Inflammatory macrophage treated with lipopolysaccharide for 1 hour (primary cell): Measurements from ENCODE around the gene HTRA2.
"Not testable (repeated sequence)": the region's sequence is repeated elsewhere in the genome, so short reads cannot be mapped to it uniquely, and the experiment has no call there.

Experiments
- DNase-seq, 2 donors: peaks; one replicate each; pipeline ENCODE4 v3.0.0-alpha.2; 2020 to 2022

The HTRA2 gene

DNA sequence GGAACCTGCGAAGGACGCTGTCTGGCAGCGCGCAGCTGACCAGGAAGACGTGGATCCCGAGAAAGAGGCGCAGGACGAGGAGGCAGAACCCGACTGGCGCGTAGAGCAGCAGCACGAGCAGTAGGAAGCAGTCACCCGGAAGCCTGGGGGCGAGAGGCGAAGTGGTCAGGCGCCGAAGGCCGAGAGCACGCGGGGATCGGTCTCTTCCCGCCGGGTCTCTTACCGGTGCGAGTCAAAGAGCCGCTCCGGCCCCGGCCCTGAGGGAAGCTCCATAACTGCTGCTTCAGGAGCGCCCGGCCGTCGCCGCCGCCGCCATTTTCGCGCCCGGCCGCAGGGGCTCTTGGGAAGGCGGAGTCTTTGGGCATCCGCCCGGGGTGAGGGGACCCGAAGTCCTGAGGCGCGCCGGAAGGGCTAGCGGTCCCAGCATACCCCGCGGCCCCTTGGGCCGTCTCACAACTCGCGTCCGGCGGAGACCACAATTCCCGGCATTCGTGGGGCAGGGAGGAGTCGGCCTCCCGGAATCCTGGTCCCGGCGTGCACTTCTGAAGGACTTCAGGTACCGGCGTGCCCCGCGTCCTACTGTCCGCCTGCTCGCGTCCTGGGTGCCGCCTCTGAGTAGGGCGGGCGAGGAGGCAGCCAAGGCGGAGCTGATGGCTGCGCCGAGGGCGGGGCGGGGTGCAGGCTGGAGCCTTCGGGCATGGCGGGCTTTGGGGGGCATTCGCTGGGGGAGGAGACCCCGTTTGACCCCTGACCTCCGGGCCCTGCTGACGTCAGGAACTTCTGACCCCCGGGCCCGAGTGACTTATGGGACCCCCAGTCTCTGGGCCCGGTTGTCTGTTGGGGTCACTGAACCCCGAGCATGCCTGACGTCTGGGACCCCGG, at the start of gene HTRA2, which contains the start of gene AUP1:
HTRA2 (plus strand) TSS at position 577 of the 882 bp plus-strand sequence; CDS start at position 651, 74 bp downstream.
AUP1 (minus strand) TSS at position 350 of the 882 bp plus-strand sequence; CDS start at position 273, 77 bp downstream.
- DNase-seq = peak; percentile 98 to 100

- peak; percentile 66 to 81 for DNase-seq
Measured at GRCh38 chr2:74481431-74481830, 48.3 kb upstream of the HTRA2 start.

DNA sequence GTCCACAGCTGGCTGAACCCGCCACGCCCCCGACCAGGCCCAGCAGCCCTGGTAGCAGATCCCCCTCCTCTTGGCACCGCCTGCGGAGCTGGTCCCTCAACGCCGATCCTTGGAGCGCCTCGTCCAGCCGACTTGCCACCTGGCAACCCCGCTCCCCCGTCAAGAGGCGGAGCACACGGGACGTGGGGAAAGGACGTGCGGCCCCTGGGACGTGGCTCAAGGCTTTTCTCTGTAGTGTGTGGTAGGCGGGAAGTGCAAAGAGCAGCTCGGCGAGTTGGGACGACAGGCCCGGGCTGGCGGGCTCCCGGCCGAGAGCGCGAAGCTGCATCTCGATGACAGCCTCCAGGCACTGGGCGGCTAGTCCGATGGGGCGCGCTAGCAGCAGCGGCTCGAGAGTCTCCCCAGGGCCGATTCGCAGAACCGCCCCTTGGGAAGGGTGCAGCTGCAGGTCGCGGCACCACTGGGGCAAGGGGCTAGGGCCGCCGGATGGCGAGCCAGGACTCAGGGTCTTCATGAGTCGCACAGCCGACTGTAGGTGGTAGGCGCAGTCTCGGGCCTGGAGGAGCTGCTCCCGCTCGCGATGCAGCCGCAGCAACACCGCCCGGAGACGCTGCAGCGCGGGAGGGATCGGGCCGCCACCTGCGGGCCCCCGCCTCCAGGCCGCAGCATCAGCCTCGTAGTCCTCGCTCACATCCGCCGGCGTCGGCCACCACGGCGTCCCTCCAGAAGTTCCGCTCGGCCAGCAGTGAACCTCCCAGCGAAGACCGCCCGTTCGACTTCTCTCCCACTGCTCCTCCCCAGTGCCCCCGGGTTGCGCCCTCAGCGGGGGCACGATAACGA, 47.6 kb upstream of the HTRA2 start:
- peak in 1 of 2 donors; percentile 36 for DNase-seq

GRCh38 chr2:74482801-74483674, 46.7 kb upstream of the HTRA2 start, which contains the start of the genes CCDC142 and TTC31:
CCDC142 (minus strand) TSS chr2:74482998; CDS start chr2:74482837, 161 bp downstream.
TTC31 (plus strand) TSS chr2:74483081; CDS start chr2:74483096, 15 bp downstream.
- DNase-seq = peak; percentile 95

GRCh38 chr2:74483675-74484164, 46.0 kb upstream of the HTRA2 start:
- DNase-seq = not testable (repeated sequence)

DNA sequence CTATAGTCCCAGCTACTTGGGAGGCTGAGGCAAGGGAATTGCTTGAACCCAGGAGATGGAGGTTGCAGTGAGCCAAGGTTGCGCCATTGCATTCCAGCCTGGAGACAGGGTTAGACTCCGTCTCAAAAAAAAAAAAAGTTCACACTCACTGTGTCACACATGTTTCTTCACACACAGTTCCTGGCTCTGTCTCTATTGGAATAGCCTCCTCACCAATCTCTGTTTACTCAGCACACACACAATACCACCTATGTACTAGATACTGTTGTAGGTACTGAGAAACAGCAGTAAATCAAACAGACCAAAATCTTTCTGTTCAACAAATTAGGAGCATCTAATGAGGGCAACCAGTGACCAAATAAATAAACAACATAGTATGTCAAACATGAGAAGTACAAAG, 43.6 kb upstream of the HTRA2 start:
- no peak for DNase-seq

GRCh38 chr2:74488643-74489481, 40.9 kb upstream of the HTRA2 start:
- no peak for DNase-seq

DNA sequence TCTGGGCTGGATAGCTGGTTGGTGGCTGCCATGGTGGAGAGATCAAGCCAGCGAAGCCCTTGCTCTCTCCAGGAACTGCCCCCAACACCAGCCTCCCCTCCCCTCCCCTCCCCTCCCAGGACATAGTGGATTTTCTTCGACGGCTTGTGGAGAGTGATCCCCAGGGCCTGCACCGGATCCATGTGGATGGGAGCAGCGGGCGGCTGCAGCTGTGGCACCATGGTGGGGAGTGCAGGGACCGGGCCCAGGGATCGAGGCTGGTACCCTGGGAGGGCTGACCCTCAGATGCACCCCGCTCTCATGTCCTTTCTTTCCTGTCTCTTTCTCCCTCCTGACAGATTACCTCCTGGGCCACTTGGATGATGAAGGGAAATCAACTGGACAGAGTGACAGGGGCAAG, 39.8 kb upstream of the HTRA2 start:
- DNase-seq = no peak

DNA sequence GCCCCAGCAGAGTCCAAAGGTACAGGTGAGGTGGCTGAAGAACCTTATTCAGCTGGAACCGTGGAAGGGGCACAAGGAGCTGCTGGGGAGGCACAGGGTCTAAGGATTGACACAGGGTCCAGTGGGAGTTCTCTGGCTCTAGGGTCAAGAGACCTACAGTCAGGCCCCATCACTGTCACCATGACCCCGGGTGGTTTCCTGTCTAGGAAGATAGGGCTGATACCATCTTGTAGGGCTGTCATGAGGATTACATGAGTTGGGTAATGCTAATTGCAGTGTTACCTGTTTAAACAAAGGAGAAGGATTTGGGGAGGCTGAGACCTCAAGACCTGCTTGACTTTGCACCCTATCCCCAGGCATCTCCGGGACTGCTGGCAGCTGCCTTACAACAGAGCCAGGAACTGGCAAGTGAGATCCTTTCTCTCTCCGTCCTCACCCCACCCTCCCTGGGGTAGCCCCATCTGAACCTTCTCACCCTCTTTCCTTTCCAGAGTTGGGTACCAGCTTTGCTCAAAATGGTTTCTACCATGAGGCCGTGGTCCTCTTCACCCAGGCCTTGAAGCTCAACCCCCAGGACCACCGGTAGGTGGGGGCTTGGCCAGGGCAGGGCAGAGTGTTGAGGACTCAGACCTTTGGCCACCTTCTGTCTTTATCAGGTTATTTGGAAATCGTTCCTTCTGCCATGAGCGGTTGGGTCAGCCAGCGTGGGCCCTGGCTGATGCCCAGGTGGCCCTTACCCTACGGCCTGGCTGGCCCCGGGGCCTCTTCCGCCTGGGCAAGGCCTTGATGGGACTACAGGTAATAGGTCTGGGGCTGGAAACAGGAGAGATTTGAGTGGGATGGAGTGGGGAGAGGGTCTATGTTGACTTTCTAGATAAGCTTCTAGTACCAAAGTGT, 37.8 kb upstream of the HTRA2 start:
- DNase-seq = no peak

DNA sequence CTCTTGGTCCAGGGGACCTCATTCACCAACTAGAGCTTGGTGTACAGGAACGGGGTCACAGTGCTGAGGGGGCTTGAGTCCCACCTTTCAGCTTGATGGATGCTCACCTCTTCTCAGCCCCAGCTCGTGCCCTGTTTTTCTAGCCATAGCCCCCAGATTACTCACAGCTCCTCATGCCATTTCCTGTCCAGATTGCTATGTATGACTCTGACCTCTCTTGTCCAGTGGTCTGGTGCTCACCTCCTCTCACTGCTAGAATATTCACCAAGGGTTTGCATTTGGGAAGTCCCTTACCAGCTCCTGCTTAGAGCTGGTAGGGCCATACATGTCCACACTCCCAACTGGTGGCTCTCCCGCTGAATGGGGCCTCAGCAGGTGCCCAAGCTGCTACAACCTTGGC, 36.2 kb upstream of the HTRA2 start:
- DNase-seq = no peak

DNA sequence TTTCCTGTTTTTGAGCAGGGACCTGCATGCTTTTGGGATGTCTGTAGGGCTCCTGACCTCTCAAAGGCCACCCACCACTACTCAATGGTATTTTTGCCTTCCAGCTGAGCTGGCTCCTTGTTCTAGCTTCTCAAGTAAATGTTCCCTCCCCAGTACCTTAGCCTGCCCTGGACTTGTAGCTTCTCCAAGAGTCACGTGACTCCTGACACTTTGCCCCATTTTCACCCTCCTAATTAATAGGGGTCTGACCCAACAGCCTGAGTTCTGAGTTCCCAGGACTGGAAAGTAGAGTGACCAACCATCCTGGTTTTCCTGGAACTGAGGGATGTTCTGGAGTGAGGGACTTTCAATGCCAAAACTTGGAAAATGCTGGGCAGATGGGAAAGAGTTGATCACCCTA, 34.3 kb upstream of the HTRA2 start:
- DNase-seq = no peak

DNA sequence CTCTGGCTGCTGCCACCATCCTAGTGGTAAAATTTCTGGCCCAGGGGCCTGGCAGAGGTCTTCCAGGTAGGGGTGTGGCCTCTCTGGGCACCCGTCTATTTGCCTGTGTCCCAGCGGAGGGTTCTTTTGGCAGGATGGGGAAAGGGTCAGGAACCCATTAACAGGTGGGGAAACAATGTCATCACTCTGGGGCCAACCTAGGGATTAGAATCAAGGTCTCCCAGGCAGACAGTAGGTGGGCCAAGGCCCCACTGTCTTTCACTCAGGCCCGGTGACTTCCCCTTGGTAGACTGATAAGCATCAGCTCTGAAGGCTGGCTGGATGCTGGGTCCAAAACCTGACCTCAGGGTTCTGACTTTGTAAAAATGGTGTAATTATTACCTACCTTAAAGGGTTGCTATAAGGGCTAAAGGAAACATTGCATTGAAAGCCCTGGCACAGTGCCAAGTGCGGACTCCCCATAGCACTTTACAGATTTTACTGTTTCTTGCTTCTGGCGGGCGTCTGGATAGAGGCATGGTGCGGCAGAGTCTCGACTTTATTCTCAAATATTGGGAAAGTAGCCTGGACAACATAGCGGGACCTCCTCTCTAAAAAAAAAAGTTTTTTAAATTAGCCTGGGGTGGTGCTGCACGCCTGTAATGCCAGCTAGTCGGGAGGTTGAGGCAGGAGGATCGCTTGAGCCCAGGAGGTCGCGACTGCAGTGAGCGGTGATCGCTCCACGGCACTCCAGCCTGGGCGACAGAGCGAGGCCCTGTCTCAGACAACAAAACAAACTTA, 32.5 kb upstream of the HTRA2 start:
- DNase-seq = no peak

- DNase-seq = no peak
Measured at GRCh38 chr2:74497777-74498499, 31.8 kb upstream of the HTRA2 start.

GRCh38 chr2:74498500-74499266, 31.1 kb upstream of the HTRA2 start:
- DNase-seq = peak in 1 of 2 donors; percentile 45

DNA sequence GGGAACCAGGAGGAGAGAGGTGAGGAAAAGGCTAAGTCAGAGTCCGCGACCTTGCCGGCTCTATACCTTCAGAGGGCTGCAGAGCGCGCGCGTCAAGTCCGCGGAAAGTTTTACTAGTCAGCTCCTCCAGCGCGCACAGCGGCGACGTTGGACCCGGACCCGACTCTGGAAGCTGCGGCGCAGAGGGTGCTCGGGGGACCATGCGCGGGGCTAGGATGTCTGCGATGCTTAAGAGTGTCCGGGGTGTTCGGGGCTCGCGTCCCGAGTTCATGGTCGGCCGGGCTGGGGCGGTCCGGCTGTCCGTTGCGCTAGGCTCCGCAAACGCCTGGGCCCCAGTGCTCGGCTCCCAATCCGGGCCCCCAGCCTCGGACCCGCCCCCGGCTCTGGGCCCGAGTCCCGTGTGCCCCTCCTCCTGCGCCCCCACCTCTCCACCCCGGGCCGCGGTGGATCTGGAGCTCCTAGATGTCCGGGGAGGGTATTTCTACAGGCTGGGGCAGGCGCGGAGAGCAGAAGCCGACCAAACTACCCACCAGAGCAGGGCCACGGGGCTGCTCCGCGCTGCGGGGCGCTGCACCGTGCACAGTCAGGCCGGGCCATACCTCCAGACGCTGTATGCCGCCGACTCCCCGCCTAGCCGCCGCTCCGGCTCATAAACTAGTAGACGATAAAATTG, 30.3 kb upstream of the HTRA2 start, which contains the start of gene LBX2:
LBX2 (minus strand) TSS at position 337 of the 673 bp plus-strand sequence; CDS start at position 271, 66 bp downstream.
- no peak for DNase-seq

DNA sequence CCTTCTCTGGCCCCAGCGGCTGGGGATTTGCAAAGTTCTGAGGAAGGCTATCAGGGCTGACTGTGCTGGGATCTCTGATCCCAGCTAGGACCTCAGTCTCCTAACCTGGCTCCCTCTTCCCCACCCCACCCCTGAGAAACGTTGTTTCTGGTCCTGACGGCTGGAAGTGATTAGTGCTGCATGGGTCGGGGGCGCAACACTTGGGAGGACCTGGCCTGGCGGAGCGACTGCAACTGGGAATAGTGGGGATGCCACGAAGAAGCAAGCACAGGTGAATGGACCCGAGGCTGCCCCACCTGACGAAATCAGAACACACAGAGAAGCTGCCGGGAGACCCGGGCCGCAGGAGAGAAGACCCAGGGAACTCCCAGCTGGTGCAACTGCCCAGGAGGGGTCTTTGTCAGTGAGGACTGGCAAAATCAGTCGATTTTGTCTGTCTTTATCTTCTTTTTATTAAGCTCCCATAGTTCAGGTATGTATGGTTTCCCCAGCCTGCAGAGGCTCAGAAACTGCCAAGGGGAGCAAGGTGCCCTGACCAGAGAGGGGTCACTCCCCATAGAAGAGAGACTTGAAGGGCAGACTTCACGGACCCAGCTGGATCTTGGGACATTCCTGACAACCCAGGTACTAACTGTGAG, 29.7 kb upstream of the HTRA2 start:
- DNase-seq = no peak

- DNase-seq = no peak
Measured at GRCh38 chr2:74500578-74500946, 29.2 kb upstream of the HTRA2 start.
